Hepatocyte (in vitro differentiated cells): ENCODE data around the gene TSPEAR.

Experiments used
- CTCF ChIP-seq: fragments of 200-600 bp; sonication (generic); IDR thresholded peaks from 2 replicates; pipeline ENCODE4 v1.5.1; 2016; ENCODE audit warnings: antibody characterized with exemption, mild to moderate bottlenecking; ENCODE audit not compliant: poor library complexity
- EZH2 ChIP-seq: fragments of 200-600 bp; sonication (generic); IDR thresholded peaks from 2 replicates; pipeline ENCODE4 v1.6.1; 2016; ENCODE audit warnings: antibody characterized with exemption, mild to moderate bottlenecking, borderline replicate concordance

- TF ChIP-seq CTCF (no peak), EZH2 (no peak)
These were observed 116.9 kb downstream of the TSPEAR start for GRCh38 chr21:44594406-44594916.
